ENCODE data around the gene SHFL.

Gene SHFL

GRCh38 chr19:10137751-10138682 lies 51.9 kb downstream of the SHFL start:
- in situ Hi-C loops (cut with HindIII; ENCODE audit: low sequenced_read_pairs): no loop called here
- DNase-seq (ENCODE audit: low read depth, low spot score): no peak
- TF ChIP-seq, protein P1, sequence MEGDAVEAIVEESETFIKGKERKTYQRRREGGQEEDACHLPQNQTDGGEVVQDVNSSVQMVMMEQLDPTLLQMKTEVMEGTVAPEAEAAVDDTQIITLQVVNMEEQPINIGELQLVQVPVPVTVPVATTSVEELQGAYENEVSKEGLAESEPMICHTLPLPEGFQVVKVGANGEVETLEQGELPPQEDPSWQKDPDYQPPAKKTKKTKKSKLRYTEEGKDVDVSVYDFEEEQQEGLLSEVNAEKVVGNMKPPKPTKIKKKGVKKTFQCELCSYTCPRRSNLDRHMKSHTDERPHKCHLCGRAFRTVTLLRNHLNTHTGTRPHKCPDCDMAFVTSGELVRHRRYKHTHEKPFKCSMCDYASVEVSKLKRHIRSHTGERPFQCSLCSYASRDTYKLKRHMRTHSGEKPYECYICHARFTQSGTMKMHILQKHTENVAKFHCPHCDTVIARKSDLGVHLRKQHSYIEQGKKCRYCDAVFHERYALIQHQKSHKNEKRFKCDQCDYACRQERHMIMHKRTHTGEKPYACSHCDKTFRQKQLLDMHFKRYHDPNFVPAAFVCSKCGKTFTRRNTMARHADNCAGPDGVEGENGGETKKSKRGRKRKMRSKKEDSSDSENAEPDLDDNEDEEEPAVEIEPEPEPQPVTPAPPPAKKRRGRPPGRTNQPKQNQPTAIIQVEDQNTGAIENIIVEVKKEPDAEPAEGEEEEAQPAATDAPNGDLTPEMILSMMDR (IDR thresholded peaks at IDR 0.05; ENCODE audit: low read depth, low read length): no peak

GRCh38 chr19:10138879-10139795 lies 53.0 kb downstream of the SHFL start:
- no peak for DNase-seq (ENCODE audit: low read depth, low spot score)
- TF ChIP-seq, protein P1 (IDR thresholded peaks at IDR 0.05; ENCODE audit: low read depth, low read length): no peak
- no peak overlapping the region for H3K4me3 ChIP-seq (ENCODE audit: low read depth, low read length)
- in situ Hi-C loops (cut with HindIII; ENCODE audit: low sequenced_read_pairs): no loop called here

More at GRCh38 chr19:10137751-10138682, 51.9 kb downstream of the SHFL start:
- H3K4me3 ChIP-seq (ENCODE audit: low read depth, low read length): no peak overlapping the region

DNA sequence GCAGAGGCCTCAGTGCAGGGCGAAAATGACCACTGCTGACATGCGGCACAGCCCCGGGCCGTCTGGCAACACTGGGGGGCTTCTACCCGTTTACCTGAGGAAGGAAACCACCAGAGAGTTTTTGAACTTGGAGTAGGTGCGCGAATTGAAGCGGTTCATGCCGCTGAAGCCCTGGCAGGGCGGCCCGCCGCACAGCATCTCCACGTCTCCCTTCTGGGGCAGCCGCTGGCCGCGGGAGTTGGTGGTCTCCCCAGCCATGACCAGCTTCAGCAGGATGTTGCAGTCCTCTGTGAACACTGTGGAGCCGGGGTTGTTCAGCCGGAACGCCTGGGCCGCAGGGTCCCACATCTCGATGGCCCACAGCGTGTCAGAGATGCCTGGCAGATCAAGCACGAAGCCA lies 53.8 kb downstream of the SHFL start:
- in situ Hi-C loops (cut with HindIII; ENCODE audit: low sequenced_read_pairs): no loop called here
- no peak overlapping the region for H3K4me3 ChIP-seq (ENCODE audit: low read depth, low read length)
- DNase-seq (ENCODE audit: low read depth, low spot score): no peak
- TF ChIP-seq, protein P1 (IDR thresholded peaks at IDR 0.05; ENCODE audit: low read depth, low read length): no peak

- in situ Hi-C loops (cut with HindIII; ENCODE audit: low sequenced_read_pairs): no loop called here
- H3K4me3 ChIP-seq (ENCODE audit: low read depth, low read length): no peak overlapping the region
- DNase-seq (ENCODE audit: low read depth, low spot score): no peak
- TF ChIP-seq, protein P1 (IDR thresholded peaks at IDR 0.05; ENCODE audit: low read depth, low read length): no peak
Measured at GRCh38 chr19:10141479-10141878, 55.4 kb downstream of the SHFL start.

DNA sequence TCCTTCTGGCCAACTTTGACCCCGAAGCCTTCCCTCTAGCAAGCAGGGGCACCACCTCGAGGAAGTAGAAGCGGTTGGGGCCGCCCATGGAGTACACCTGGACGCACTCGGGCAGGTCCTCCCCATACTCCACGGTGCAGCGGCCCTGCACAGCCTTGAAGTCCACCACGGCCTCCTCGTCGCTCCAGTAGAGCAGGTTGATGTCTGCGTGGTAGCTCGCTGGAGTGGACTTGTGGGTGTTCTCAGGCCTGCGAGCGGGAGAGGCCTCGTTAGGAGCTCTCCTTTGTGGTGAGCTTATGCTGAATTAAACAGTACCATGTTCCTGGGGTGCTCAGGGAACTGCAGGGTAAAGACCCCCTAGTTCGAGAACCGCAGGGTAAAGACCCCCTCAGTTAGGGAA lies 55.9 kb downstream of the SHFL start:
- DNase-seq (ENCODE audit: low read depth, low spot score): no peak
- TF ChIP-seq, protein P1 (IDR thresholded peaks at IDR 0.05; ENCODE audit: low read depth, low read length): no peak
- no peak overlapping the region for H3K4me3 ChIP-seq (ENCODE audit: low read depth, low read length)
- in situ Hi-C loops (cut with HindIII; ENCODE audit: low sequenced_read_pairs): no loop called here

Data from astrocyte of the spinal cord (primary cell).